T-helper 2 cell (primary cell): Measurements from ENCODE around the gene LCOR.
"Not testable (repeated sequence)": the region's sequence is repeated elsewhere in the genome, so short reads cannot be mapped to it uniquely, and the experiment has no call there.

Experiments used
- DNase-seq, 5 experiments: peaks; one replicate each; pipeline versions ENCODE4 v3.0.0 to v3.0.0-alpha.2; 2012 to 2022

The LCOR gene

GRCh38 chr10:97016728-97017473, 184.8 kb downstream of the LCOR start:
- peak in 1 of 5 experiments; percentile 70 for DNase-seq

GRCh38 chr10:97017474-97017903, 185.4 kb downstream of the LCOR start:
- no peak for DNase-seq

GRCh38 chr10:97018251-97019212, 186.4 kb downstream of the LCOR start:
- no peak for DNase-seq

GRCh38 chr10:97019213-97019844, 187.2 kb downstream of the LCOR start:
- DNase-seq, result no peak

- DNase-seq, result no peak
Measured at GRCh38 chr10:97020452-97021400, 188.6 kb downstream of the LCOR start.

GRCh38 chr10:97022616-97023015, 190.5 kb downstream of the LCOR start:
- DNase-seq, result no peak

- no peak for DNase-seq
Measured at GRCh38 chr10:97023401-97024167, 191.5 kb downstream of the LCOR start.

- no peak for DNase-seq
Measured at GRCh38 chr10:97024168-97025073, 192.3 kb downstream of the LCOR start.

GRCh38 chr10:97025613-97026242, 193.6 kb downstream of the LCOR start:
- DNase-seq, result peak in 3 of 5 experiments; percentile 10 to 72 (median 13)

GRCh38 chr10:97028126-97028831, 196.2 kb downstream of the LCOR start:
- DNase-seq, result no peak

GRCh38 chr10:97028832-97029178, 196.7 kb downstream of the LCOR start:
- no peak for DNase-seq

- DNase-seq, result no peak
Measured at GRCh38 chr10:97029271-97029670, 197.2 kb downstream of the LCOR start.

- DNase-seq, result no peak
Measured at GRCh38 chr10:97030894-97031293, 198.8 kb downstream of the LCOR start.

- no peak for DNase-seq
Measured at GRCh38 chr10:97031459-97031858, 199.4 kb downstream of the LCOR start.

GRCh38 chr10:97032624-97033023, 200.5 kb downstream of the LCOR start:
- no peak for DNase-seq

GRCh38 chr10:97033841-97034240, 201.7 kb downstream of the LCOR start:
- not testable (repeated sequence) for DNase-seq

GRCh38 chr10:97034301-97034700, 202.2 kb downstream of the LCOR start:
- DNase-seq, result no peak

- no peak for DNase-seq
Measured at GRCh38 chr10:97034958-97035769, 203.1 kb downstream of the LCOR start.
